ENCODE results near the gene TLK2. TPM values are rescaled to one million over a fixed set of nuclear protein-coding genes. Genes with fewer than 3 reads are reported as not detected.

TLK2 gene
- total RNA-seq, 1 experiment from 2014 or later: 40.5 TPM

DNA sequence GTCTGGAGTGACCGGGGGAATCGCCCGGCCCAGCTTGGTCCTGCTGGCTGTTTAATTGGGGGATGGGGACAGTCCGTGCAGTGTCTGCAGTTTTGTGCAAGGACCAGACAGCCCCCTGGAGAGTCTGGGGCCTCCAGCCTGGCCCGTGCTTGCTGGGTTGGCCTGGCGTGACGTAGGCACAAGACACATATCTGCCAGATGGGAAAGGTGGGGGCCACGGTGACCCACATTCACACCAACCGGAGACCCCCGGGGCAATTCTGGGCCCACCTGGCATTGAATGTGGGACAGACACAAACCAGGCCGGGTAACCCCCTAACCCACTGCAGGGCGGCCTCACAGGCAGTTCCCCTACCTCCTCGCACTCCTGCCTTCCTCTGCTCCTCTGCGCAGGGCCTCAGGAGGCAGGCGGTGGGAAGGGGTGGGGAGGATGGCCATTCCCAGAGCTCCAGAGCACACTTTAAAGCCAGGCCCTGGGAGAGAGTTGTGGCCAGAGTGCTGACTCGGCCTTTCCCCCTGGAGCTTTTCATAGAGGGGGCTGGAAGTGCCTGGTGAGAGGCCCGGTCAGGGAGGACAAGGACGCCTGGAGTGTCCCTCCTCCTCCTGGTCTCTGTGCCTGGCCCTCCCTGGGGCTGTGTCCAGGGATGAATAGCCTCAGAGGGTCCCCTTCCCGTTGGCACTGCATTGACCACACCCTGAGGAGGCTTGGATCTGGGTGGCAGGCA, 150.4 kb downstream of the TLK2 start:
- POLR2A ChIA-PET (ENCODE audit: unreplicated experiment): no interaction called here

DNA sequence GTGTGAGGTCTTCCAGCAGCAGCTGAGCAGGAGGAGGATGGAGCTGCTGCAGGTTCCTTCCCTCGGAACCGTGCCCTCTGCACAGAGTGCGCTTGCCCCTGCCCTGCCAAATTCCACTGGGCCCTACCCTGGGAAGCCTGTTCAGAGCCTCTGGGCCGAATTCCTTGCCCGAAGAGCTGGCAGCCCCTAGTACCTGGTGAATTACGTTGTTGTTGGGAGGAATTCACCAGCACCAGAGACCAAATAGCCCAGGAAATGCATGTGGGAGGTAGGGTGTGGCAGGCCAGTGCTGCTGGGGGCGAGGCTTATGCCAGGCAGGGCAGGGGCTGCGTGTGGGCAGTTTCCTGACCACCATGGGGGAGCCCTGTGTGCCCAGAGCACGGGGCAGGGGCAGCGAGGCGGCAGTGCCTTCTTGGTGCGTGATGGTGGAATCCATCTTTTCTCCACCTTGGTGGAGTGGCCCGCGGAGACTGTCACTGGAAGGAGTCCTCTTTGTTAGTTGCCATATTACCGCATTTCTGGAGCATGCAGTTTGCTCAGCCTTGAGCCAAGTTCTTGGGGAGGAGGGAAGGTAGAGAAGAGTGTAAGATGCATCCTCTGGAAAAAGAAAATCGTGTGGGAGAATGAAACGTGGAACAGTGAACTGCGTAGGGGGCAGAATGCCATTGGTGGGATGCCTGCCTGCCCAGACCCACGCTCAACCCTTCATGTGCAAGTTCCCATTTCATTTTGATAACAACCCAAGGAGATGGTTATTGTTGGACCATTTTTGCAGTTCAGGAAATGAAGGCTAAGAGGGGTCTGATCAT, 151.1 kb downstream of the TLK2 start:
- Histone ChIP-seq H3K4me2 (ENCODE audit: low read length) (no peak overlapping the region), H3K79me2 (ENCODE audit: low read length) (no peaks in the 10 kb centered on the region), H3K4me3 (ENCODE audit: low read length) (no peak overlapping the region), H3K27me3 (ENCODE audit: low read length) (no peaks in the 10 kb centered on the region), H3K4me1 (ENCODE audit: insufficient read depth, low read length) (peaks cover 7% of the 10 kb centered on the region), H3K9me3 (ENCODE audit: low read length) (no peaks in the 10 kb centered on the region), H4K20me1 (ENCODE audit: low read length) (no peaks in the 10 kb centered on the region), H3F3A (ENCODE audit: low read length, unreplicated experiment) (no peaks in the 10 kb centered on the region), H3K9ac (ENCODE audit: low read length) (no peak overlapping the region), H3K36me3 (ENCODE audit: low read depth, low read length) (no peaks in the 10 kb centered on the region), H3K27ac (ENCODE audit: low read length) (no peak overlapping the region), H2AFZ (ENCODE audit: low read length) (no peak overlapping the region), H3K9me2 (replicated peaks; ENCODE audit: low read length) (no peaks in the 10 kb centered on the region)
- TF ChIP-seq, protein P1, sequence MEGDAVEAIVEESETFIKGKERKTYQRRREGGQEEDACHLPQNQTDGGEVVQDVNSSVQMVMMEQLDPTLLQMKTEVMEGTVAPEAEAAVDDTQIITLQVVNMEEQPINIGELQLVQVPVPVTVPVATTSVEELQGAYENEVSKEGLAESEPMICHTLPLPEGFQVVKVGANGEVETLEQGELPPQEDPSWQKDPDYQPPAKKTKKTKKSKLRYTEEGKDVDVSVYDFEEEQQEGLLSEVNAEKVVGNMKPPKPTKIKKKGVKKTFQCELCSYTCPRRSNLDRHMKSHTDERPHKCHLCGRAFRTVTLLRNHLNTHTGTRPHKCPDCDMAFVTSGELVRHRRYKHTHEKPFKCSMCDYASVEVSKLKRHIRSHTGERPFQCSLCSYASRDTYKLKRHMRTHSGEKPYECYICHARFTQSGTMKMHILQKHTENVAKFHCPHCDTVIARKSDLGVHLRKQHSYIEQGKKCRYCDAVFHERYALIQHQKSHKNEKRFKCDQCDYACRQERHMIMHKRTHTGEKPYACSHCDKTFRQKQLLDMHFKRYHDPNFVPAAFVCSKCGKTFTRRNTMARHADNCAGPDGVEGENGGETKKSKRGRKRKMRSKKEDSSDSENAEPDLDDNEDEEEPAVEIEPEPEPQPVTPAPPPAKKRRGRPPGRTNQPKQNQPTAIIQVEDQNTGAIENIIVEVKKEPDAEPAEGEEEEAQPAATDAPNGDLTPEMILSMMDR (conservative IDR thresholded peaks at IDR 0.05; ENCODE audit: low read depth, low read length): no peak
- TF ChIP-seq EZH2phosphoT487 (IDR thresholded peaks at IDR 0.05; ENCODE audit: borderline replicate concordance, low read length): no peak
- no peak for TF ChIP-seq EZH2 (IDR thresholded peaks at IDR 0.05; ENCODE audit: low read length, unreplicated experiment)
- ATAC-seq (no peak), DNase-seq (no peak)
- no TSS peak for BruUV-seq (replicated peaks)
- intact Hi-C loops (cut with micrococcal nuclease): no loop called here
- ChIA-PET CTCF (no interaction called here), POLR2A (ENCODE audit: unreplicated experiment) (no interaction called here)

More for the DNA sequence above, 150.4 kb downstream of the TLK2 start:
- no peaks in the 10 kb centered on the region for H3K79me2 ChIP-seq (ENCODE audit: low read length)
- no peak for DNase-seq
- no peaks in the 10 kb centered on the region for H3K36me3 ChIP-seq (ENCODE audit: low read depth, low read length)
- H2AFZ ChIP-seq (ENCODE audit: low read length): no peak overlapping the region
- CTCF ChIA-PET: no interaction called here
- no peaks in the 10 kb centered on the region for H3F3A ChIP-seq (ENCODE audit: low read length, unreplicated experiment)
- no peaks in the 10 kb centered on the region for H3K9me2 ChIP-seq (replicated peaks; ENCODE audit: low read length)
- no peak overlapping the region for H3K27ac ChIP-seq (ENCODE audit: low read length)
- ATAC-seq: no peak
- peak overlapping the region; percentile 100 for H3K4me2 ChIP-seq (ENCODE audit: low read length)
- peaks cover 7% of the 10 kb centered on the region for H3K4me1 ChIP-seq (ENCODE audit: insufficient read depth, low read length)
- no peaks in the 10 kb centered on the region for H4K20me1 ChIP-seq (ENCODE audit: low read length)
- BruUV-seq (replicated peaks): no TSS peak
- TF ChIP-seq EZH2phosphoT487 (IDR thresholded peaks at IDR 0.05; ENCODE audit: borderline replicate concordance, low read length) (no peak), EZH2 (IDR thresholded peaks at IDR 0.05; ENCODE audit: low read length, unreplicated experiment) (no peak)
- TF ChIP-seq, protein P1 (conservative IDR thresholded peaks at IDR 0.05; ENCODE audit: low read depth, low read length): no peak
- no peaks in the 10 kb centered on the region for H3K9me3 ChIP-seq (ENCODE audit: low read length)
- intact Hi-C loops (cut with micrococcal nuclease): no loop called here
- H3K9ac ChIP-seq (ENCODE audit: low read length): no peak overlapping the region
- H3K27me3 ChIP-seq (ENCODE audit: low read length): no peaks in the 10 kb centered on the region
- peak overlapping the region; percentile 88; the same call in 1 of the 2 replicates for H3K4me3 ChIP-seq (ENCODE audit: low read length)

All from PC-3 (cell line).